ACHN (cell line): ENCODE results near the gene NTN5.

Source experiments
- DNase-seq: peaks from one replicate; pipeline ENCODE4 v3.0.0-alpha.2; 2015
- in situ Hi-C: cut with HindIII; loops from 2 replicates; pipeline ENCODE4 v1.10.0; 2017; ENCODE audit warnings: low sequenced_read_pairs, low pct_ligation_motif_present, low pct_unique_long_range_greater_than_20kb

The NTN5 gene

DNA sequence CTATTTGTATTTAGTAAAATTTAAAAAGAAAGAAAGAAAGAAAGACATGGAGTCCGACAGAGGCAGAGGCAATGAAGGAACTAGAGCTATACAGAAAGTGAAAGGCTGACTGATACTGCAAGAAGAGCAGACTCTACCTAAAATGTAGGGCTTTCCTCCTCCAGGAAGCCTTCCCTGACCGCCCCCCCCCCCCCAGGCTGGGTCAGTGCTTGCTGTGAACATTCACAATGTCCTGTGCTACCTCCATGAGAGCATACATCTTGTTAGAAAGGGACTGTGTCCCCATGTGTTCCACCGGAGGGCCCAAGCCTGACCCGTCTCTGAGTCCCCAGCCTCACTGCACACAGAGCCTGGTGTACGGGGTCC is 21.2 kb downstream of the NTN5 start:
- in situ Hi-C loops: no loop called here
- DNase-seq: no peak

DNA sequence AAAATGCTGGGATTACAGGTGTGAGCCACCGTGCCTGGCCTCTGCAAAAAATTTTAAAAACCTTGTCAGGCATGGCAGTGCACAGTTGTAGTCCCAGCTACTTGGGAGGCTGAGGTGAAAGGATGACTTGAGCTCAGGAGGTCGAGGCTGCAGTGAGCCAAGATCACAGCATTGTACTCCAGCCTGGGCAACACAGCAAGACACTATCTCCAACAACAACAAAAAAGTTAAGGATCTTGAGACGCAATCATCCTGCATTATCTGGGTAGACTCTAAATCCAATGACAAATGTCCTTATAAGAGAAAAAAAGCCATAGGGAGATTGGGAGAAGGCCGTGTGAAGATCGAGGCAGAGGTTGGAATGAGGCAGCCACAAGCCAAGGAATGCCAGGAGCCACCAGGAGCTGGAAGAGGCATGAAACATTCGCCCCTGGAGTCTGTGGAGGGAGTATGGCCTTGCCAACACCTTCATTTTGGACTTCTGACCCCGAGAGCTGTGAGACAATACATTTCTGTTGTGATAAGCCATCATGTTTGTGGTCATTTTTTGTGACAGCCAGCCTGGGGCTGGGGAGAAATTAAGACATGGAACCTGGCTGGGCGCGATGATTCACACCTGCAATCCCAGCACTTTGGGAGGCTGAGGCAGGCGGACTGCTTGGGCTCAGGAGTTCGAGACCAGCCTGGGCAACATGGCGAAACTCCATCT is 21.7 kb downstream of the NTN5 start:
- in situ Hi-C loops: no loop called here
- DNase-seq: no peak

DNA sequence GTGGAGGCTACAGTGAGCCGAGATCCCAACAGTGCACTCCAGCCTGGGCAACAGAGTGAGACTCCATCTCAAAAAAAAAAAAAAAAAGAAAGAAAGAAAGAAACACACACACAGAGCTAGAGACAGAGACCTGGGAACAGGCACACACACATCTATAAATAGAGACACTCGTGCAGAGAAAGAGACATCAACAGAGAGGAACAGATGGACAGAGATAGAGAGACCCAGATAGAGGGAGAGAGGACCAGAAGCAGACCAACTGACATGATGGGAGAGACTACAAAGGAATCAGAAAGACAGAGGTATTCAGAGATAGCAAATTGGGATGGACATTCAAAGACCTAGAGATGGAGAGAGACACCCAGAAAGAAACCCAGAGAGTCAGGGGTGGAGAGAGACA is 24.7 kb downstream of the NTN5 start:
- in situ Hi-C loops: no loop called here
- DNase-seq: no peak

DNA sequence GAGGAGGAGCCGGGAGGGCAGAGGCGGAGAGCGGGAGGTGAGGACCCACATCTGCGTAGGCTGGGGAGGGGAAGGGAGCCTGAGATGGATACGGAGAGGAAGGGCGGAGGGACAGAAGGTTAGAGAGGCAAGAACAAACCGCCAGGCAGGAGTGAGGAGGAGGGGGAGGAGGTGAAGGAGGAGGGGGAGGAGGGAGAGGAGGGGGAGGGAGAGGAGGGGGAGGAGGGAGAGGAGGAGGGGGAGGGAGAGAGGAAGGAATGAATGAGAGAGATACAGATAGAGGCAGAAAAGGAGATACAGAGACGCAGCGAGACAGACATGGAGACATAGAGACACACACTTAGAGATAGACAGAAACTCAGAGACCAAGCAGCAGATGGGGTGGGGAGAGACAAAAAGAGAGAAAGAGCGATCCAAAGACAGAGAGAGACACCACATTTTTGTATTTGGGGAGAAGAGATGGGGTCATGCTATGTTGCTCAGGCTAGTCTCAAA is 26.0 kb downstream of the NTN5 start:
- in situ Hi-C loops: no loop called here
- DNase-seq: no peak

DNA sequence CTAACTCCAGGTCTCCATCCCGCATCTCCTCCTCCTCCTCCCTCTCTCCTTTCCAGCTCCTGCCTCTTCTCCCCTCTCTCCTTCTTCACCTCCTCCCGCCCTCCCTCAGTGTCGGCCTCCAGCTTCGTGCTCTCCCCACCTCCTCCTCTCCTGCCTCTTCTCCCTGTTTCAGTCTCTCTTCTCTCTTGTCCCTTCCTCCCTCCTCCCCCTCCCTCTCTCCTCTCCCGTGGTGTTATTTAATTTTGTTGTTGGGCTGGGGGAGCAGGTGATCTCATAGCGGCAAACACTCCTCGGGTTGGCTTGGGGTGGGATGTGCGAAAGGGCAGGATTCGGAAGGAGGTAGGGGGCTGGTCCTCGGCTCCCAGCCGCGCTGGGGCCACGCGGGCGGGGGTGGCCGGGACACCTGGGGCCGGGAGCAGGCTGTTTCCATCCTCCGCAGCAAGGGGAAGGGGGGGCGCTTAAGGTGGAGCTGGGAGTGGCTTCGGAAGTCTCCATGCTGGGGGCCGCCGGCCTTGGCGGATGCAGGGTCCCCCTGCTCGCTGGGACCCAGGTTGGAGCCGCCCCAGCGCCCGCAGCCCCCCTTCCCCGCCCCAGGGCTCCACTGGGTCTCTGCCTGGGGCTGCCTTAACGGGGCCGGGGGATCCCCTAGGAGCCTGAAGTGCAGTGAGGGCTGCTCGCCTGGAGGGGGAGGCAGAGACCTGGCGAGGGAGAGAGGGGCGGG is 26.7 kb downstream of the NTN5 start, which contains the start of gene CA11:
Gene CA11 (minus strand): TSS at position 187 of the 721 bp plus-strand sequence. CDS start 555 bp downstream, outside the sequence.
- in situ Hi-C loops: no loop called here
- peak; percentile 85 for DNase-seq

DNA sequence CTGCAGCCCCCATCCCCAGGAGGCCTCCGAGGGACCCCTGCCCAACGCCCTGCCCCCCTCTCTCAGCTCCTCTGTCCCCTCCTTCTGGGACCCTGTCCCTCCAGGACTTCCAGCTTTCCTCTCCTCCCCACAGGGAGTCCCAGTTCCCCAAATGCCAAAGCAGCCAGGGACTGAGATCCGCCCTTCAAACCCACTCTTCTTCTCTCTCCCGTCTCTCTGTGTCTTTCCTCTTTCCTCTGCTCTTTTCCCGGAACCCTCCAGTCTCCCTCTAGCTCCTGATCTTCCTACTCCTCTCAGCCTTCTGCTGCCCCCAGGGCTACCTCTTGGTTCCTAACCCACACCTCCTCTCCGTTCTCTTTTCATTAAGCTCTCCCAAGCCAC is 27.2 kb downstream of the NTN5 start:
- no peak for DNase-seq
- in situ Hi-C loops: no loop called here

DNA sequence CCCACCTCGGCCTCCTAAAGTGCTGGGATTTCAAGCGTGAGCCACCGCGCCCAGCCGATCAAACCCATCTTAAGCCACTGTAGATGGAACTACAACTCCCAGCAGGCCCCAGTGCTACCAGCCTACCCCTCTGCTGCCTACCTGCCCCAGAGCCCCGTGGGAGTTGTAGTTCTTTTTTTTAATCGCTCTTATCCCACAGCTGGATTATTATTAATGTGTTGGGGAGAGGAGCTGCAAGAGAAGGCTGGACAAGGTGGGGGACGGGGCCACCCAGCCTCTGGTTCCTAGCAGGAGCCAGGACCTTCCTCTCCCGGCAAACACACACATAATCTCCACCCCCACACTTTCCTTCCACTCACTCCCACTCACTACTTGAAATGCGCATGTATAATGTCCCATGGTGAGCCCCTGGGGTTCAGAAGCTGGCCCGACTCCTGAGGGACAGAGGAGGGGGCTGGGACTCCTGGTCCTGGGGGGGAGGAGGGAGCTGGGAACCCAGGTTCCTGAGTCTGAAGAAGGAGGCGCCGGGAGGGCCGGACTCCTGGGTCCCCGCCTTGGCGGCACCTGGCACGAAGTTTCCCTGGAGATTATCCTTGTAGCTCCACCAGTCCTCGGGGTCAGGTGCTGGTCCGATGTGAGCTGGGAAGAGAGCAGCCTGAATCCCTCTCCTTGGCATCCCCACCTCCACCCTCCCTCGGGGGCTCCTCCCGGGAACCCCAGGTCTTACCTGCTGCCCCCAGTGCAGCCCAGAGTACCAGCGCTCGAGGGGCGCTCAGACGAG is 27.8 kb downstream of the NTN5 start:
- DNase-seq: peak; percentile 60
- in situ Hi-C loops: no loop called here

DNA sequence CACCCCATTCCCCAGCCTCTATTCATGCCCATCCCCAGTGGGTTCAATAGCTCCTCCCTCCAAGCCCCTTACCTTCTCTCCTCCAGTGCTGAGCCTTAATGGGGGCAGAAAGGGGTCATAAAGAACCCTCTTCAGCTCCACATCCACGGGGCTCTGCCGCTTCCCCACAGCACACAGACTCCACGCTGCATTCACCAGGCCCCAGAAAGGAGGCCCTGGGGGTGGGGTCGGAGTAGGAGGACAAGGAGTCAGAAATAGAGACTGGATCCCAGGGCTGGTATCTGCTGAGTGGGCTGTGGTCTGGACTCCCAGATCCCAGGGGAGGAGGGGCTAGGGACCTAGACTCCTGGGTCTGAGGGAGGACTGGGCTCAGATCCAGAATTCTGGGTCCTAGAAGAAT is 28.5 kb downstream of the NTN5 start:
- in situ Hi-C loops: no loop called here
- no peak for DNase-seq

DNA sequence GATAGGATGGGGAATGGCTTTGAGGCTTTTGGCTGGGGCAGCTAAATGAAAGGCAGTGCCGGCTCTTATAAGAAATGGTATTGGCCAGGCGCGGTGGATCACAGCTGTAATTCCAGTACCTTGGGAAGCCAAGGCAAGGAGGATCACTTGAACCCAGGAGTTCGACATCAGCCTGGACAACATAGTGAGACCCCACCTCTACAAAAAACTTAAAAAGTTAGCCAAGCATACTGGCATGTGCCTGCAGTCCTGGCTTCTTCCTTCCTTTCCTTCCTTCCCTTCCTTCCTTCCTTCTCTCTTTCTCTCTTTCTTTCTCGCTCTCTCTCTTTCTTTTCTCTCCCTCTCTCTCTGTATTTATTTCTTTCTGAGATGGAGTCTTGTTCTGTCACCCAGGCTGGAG is 30.0 kb downstream of the NTN5 start:
- in situ Hi-C loops: no loop called here
- DNase-seq: no peak

DNA sequence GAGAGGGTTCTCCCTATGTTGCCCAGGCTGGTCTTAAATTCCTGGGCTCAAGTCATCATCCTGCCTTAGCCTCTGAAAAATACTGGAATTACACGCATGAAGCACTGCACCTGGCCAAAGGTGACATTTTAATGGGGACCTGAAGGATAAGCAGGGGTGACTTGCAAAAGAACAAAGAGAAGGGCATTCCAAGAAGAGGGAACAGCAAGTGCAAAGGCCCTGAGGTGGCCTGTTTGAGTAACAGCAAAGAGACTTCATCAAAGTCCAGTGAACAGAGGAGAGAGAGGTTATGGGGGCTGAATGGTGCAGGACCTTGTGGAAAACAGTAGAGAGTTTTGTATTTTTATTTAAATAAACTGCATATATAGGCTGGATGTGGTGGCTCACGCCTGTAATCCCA is 31.0 kb downstream of the NTN5 start:
- no peak for DNase-seq
- in situ Hi-C loops: no loop called here

DNA sequence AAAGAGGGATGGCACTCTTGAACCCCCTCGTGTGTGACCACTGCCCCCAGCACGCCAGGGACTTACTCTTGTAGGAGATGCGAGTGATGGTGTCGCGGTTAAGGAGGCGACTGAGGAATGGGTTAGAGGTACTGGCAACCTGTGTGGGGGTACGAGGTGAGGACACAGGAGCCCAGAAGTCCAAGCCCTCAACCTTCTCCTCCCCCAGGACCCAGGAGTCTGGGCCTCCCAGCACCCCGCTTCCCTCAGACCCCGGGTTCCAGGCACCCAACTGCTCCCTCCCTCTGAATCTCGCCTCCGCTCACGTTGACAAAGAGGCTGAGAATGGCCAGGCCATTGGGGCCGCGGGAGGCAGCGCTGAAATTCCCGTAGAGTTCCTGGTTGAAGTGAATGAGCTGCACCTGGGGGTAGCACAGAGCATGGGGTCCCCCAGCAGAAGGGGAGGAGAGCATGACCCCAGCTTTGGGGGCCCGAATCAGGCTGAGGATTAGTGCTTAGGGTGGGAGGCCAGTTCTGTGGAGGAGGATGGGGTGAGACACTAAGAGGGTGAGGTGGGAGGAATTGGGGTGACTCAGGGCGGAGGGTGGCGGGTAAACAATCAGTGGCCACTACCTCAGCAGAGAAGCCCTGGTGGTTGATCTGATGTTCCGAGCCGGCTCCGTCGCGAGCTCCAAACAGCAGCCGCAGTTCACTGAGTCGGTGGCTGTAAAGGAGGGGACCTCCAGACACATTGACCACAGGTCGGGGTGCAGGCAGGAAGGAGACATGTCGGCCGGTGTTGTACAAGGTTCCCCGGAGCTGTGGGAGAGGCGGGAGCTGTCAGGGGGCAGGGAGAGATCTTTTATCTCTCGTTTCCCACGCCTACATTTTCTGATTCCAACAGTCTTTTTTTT is 33.1 kb downstream of the NTN5 start:
- DNase-seq: no peak
- in situ Hi-C loops: no loop called here

DNA sequence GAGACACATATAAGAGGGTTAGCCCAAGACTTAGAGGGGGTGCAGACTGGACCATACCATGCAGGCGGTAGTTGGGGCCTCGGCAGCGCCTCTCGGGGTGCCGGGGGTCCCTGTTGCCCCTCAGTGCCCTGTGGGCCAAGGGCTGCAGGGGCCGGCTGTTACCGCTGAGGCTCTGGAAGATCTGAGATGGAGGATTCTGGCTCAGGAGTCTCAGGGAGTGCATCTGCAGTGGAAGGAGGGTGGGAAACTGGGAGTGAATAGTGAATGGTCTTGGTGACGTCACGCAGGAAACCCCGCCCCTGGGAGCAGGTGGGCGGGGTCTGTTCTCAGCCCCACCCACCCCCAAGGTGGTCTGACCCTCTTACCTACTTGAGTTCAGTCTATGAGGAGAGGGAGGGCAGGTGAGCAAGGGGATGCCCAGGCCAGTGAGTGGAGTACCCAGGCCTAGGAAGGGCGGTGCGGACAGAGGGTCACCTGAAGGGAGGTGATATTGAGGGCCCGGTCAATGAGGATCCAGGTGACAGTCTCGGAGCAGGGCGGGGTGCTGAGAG is 33.9 kb downstream of the NTN5 start:
- in situ Hi-C loops: no loop called here
- no peak for DNase-seq

DNA sequence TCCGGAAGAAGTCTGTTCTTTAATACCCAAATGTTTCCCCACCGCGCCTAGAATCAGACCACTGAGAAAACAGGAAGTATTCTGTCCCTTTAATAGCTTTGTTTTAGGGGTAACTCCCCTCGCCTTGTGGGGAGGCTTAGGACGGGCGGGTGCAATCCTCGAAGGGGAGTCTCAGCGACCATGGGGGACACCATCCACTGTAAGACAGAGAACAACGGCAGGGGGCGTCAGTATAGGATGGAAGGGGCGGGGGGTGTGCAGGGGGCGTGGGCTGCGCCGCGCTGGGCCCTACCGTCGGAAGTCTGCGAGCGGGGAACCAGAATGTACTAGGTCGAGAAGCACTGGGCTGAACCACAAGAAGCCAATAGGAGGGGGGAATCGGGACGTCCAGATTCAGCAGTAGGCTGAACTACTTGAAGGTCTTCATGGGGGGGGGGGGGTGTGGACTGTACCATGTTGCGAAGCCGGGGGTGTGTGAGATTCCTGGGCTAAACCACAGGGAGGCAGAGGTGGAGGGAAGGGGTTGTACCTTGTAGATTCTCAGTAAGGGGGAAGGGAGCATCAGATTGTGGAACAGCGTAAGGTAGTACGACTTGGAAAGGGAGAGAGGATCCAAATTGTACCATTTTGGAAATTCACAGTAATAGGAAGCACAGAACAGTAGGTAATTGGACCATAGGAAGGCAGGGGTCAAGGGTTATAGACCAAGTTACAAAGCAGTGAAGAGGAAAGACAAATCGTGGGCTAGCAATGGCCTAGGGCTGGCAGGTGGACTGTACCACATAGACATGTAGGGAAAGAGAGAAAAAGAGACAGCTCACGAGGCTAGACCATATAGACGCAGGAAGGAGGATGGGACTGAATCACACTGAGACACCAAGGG is 34.6 kb downstream of the NTN5 start:
- DNase-seq: peak; percentile 85
- in situ Hi-C loops: no loop called here

DNA sequence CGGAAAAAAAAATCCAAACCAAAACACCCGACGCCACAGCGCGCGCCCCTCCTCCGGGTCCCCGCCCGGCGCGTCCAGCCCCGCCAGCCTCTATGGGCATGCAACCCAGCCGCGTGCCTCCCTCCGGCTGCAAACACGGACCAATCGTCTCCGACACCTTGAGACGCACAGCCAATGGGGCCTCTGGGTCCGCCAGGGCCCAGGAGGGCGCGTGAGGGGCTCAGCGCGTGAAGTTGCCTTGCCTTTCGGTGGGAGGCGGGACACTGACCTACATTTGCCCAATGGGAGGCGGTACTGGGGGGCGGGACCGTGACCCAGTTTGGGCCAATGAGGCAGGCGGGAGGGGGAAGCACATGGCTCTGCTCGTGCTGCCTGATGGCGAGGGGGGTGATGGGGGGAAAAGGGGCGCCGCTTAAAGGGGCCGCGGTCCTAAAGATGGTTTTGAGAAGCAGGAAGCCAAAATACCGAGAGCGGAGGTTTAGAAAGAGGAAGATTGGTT is 35.3 kb downstream of the NTN5 start:
- in situ Hi-C loops: no loop called here
- DNase-seq: peak; percentile 98

DNA sequence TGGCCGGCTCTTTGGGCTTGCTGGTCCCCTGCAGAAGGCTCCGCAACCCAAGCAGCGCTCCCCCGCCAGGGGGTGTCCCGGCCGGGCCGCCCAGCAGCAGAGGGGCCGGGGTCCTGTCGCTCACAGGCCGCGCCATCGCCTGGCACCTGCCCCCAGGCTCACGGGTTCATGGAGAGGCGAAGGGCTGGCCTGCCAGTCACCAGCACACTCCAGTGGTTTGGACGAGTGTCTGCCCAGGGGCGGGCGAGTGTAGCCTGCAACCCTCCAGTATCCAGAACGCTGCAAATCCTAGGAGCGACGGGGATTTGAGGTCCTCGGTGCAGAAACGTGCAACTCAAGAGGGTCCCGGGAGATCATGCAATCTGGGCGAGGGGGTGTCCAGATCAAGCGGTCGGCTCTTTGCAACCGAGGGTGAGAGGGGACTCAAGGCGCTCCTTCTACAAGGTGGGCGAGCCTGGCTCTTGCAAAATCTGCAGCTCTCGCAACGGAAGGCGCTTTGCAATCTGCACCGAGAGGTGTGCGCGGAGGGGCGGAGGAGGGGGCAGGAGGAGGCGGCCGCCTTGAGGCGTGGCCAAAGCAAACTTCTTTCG is 35.9 kb downstream of the NTN5 start, which contains the start of gene DBP:
Gene DBP (minus strand): TSS at position 521 of the 590 bp plus-strand sequence. CDS start 385 bp downstream, at position 136.
- DNase-seq: no peak
- in situ Hi-C loops: no loop called here

DNA sequence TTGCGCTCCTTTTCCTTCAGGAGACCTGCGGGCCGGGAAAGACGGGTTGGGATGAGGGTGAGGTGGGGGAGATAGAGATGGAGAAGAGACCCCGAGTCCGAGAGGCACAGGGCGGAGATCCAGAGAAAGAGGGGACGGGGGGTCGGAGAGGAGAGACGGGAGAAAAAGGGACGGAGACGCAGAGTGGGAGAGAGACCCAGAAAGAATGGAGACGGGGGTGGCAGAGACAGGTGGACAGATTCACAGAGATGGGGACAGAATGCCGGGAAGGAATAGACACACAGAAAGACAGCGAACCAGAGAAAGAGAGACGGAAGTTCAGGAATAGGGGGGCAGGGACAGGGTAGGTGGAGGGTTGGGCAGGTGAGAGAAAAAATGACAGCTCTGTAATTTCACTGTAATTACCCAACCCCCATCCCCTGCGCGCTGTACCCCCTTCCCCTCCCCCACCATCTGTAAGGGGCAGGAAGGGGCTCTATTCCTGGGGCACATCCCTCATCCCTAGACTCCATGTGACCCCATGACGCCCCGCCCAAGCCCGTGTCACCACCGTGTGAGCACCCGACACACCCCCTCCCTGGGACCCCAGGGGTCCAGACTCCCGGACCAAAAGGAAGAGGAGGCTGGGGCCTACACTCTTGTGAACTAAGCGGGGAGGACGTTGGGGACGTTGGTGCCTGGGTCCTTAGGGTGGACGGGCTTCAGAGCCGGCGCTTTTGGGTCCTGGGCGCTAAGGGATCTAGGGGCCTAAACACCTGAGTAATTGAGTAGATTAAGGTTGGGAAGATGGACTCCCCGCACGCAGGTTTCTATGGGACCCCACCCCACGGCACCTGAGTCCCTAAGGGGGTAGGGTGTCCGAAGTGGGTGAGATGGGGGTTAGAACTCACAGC is 36.6 kb downstream of the NTN5 start:
- in situ Hi-C loops: no loop called here
- DNase-seq: no peak
